Measurements from ENCODE around the gene NTF4. TPM values are rescaled to one million over a fixed set of nuclear protein-coding genes. Genes with fewer than 3 reads are reported as not detected.

Gene NTF4
- total and polyA plus RNA-seq, 2 of the 13 experiments (the other 11 are each of a cell fraction or from before 2014, with no cell fraction given), result not detected

DNA sequence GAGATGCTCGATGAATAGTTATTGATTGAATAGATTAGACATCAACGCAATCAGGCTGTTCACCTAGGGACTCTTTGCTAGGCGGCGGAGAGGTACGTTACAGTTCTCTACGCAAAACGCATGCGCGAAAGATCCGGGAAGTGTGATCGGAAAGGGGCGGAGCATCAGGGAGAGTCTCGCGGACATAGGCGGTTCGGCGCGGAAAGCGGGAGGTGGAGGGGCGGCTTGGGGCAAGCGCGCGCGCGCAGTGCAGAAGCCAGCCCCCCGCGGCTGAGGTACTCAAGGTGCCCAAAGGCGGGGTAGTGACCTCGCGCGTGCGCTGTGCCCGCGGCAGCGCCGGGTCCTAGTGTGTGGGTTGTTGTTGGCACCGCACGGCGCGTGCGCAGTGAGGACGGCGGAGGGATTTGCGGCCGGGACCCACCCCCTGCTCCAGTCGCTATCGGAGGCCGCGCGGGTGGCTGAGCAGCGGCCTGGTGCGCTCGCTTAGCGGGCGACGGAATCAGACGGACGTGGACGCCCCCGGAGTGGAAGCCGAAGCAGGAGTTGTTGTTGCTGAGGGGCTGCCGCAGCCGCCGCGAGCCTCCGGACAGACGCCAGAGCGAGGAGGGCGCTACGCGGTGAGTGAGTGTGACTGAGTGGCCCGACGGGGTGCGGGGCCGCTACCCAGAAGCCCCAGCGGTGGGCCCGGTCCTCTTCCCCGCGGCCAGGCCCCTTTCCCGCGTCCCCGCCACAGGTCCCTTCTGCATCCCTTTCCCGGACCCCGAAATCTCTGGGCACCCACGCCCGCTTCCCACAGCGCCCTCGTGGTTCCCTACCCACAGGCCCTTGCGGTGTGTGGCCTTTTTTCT lies 20.6 kb upstream of the NTF4 start, which contains the start of gene SNRNP70 (continued):
- TF ChIP-seq ZNF660 (CRISPR knock-in tag; IDR thresholded peaks at IDR 0.05; ENCODE audit: borderline replicate concordance, low read depth) (no peak), MBNL3 (CRISPR knock-in tag; conservative IDR thresholded peaks at IDR 0.05) (no peak), HMG20B (CRISPR knock-in tag; conservative IDR thresholded peaks at IDR 0.05) (peak; percentile 10; the same call in 1 of the 2 replicates), ZFY (CRISPR knock-in tag; IDR thresholded peaks at IDR 0.05) (peak; percentile 99), PHB2 (IDR thresholded peaks at IDR 0.05; ENCODE audit: partially characterized antibody) (no peak), DR1 (CRISPR knock-in tag; IDR thresholded peaks at IDR 0.05) (peak; percentile 74; the same call in 1 of the 2 replicates), ZNF253 (CRISPR knock-in tag; IDR thresholded peaks at IDR 0.05; ENCODE audit: borderline replicate concordance) (no peak), SSRP1 (CRISPR knock-in tag; IDR thresholded peaks at IDR 0.05) (0 out of 2 replicates have a peak, but pooled peaks have one; percentile 43), ZNF256 (CRISPR knock-in tag; conservative IDR thresholded peaks at IDR 0.05) (no peak; the same call in 1 of the 2 replicates), BHLHE40 (IDR thresholded peaks at IDR 0.05; ENCODE audit: low read length) (no peak; the same call in 1 of the 2 replicates), ZNF121 (CRISPR knock-in tag; IDR thresholded peaks at IDR 0.05) (peak; percentile 25; the same call in 1 of the 2 replicates), ZNF546 (CRISPR knock-in tag; conservative IDR thresholded peaks at IDR 0.05) (no peak), ZNF543 (CRISPR knock-in tag; IDR thresholded peaks at IDR 0.05) (peak; percentile 89; the same call in 1 of the 2 replicates), HNRNPH1 (optimal IDR thresholded peaks at IDR 0.05; ENCODE audit: low read depth, low read length) (no peak), ZNF839 (CRISPR knock-in tag; IDR thresholded peaks at IDR 0.05; ENCODE audit: borderline replicate concordance) (no peak), TARDBP (CRISPR knock-in tag; IDR thresholded peaks at IDR 0.05) (peak; percentile 27; the same call in 1 of the 2 replicates), PREB (CRISPR knock-in tag; IDR thresholded peaks at IDR 0.05) (no peak), ZNF572 (CRISPR knock-in tag; IDR thresholded peaks at IDR 0.05) (no peak)
- TF ChIP-seq, protein P1, sequence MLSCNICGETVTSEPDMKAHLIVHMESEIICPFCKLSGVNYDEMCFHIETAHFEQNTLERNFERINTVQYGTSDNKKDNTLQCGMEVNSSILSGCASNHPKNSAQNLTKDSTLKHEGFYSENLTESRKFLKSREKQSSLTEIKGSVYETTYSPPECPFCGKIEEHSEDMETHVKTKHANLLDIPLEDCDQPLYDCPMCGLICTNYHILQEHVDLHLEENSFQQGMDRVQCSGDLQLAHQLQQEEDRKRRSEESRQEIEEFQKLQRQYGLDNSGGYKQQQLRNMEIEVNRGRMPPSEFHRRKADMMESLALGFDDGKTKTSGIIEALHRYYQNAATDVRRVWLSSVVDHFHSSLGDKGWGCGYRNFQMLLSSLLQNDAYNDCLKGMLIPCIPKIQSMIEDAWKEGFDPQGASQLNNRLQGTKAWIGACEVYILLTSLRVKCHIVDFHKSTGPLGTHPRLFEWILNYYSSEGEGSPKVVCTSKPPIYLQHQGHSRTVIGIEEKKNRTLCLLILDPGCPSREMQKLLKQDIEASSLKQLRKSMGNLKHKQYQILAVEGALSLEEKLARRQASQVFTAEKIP (CRISPR knock-in tag; IDR thresholded peaks at IDR 0.05; ENCODE audit: borderline replicate concordance), result no peak
- TF ChIP-seq, protein P2, sequence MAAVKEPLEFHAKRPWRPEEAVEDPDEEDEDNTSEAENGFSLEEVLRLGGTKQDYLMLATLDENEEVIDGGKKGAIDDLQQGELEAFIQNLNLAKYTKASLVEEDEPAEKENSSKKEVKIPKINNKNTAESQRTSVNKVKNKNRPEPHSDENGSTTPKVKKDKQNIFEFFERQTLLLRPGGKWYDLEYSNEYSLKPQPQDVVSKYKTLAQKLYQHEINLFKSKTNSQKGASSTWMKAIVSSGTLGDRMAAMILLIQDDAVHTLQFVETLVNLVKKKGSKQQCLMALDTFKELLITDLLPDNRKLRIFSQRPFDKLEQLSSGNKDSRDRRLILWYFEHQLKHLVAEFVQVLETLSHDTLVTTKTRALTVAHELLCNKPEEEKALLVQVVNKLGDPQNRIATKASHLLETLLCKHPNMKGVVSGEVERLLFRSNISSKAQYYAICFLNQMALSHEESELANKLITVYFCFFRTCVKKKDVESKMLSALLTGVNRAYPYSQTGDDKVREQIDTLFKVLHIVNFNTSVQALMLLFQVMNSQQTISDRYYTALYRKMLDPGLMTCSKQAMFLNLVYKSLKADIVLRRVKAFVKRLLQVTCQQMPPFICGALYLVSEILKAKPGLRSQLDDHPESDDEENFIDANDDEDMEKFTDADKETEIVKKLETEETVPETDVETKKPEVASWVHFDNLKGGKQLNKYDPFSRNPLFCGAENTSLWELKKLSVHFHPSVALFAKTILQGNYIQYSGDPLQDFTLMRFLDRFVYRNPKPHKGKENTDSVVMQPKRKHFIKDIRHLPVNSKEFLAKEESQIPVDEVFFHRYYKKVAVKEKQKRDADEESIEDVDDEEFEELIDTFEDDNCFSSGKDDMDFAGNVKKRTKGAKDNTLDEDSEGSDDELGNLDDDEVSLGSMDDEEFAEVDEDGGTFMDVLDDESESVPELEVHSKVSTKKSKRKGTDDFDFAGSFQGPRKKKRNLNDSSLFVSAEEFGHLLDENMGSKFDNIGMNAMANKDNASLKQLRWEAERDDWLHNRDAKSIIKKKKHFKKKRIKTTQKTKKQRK (IDR thresholded peaks at IDR 0.05; ENCODE audit: low read length), result no peak
- TF ChIP-seq, protein P3, sequence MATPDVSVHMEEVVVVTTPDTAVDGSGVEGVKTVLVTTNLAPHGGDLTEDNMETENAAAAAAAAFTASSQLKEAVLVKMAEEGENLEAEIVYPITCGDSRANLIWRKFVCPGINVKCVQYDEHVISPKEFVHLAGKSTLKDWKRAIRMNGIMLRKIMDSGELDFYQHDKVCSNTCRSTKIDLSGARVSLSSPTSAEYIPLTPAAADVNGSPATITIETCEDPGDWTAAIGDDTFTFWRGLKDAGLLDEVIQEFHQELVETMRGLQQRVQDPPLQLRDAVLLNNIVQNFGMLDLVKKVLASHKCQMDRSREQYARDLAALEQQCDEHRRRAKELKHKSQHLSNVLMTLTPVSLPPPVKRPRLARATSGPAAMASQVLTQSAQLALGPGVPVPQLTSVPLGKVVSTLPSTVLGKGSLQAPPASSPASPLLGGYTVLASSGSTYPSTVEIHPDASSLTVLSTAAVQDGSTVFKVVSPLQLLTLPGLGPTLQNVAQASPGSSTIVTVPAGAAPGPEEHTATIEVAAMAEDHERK (CRISPR knock-in tag; IDR thresholded peaks at IDR 0.05; ENCODE audit: low read depth), result no peak

All from HepG2 (cell line).